ENCODE results near the gene FRMD4B.

DNA sequence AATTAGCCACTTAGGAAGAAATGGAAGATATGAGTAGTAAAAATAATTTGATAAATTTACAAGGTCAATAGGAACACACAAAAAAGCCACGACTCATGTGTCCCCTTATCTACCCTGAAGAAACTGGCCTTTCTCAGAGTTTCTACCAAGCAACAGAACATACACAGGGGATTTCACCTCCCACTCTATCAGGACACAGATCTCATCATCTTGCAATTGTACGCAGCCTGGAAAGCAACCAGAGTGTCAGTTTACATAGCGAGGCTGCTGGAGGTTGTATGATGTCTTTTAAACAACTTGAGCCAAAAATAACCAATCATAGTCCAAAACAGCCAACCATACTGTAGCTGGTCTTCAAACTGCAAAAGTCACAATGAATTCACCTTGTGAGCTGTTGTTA is 243.8 kb downstream of the FRMD4B start:
- TF ChIP-seq POLR2AphosphoS5 (IDR thresholded peaks at IDR 0.05; ENCODE audit: low read depth, low read length) (no peak), TAF1 (IDR thresholded peaks at IDR 0.05; ENCODE audit: low read depth, low read length) (no peak)
